K562 (cell line): ENCODE results near the gene APELA.

Experiments used
- ARID2 ChIP-seq: fragments of 450-650 bp; IDR thresholded peaks from 2 replicates; pipeline ENCODE4 v1.6.1; 2017; ENCODE audit warnings: antibody characterized with exemption, mild to moderate bottlenecking
- KLF16 ChIP-seq: IDR thresholded peaks from 2 replicates; pipeline ENCODE4 v1.6.1; 2016; ENCODE audit warnings: antibody characterized with exemption
- MYNN ChIP-seq, 2 experiments: sonication (generic); formaldehyde crosslinking in 1 of 2; IDR thresholded peaks; 2 replicates each; pipeline versions ENCODE4 v1.5.0 to v1.6.1; 2016 to 2020; ENCODE audit warnings: antibody characterized with exemption in 1 of 2, missing genetic modification reagents in 1 of 2
- ZFP30 ChIP-seq: fragments of 250-450 bp; sonication (Bioruptor Pico); IDR thresholded peaks from 2 replicates; pipeline ENCODE4 v1.8.0; 2022; ENCODE audit warnings: moderate library complexity, mild to moderate bottlenecking, inconsistent platforms, borderline replicate concordance
- TF ChIP-seq, protein P1 (sequence below), 3 experiments: IDR thresholded peaks in 2 of 3; conservative IDR thresholded peaks in 1 of 3; 2 replicates each; pipeline ENCODE4 v1.5.1; 2011 to 2012; ENCODE audit warnings: low read length in 3 of 3, mild to moderate bottlenecking in 3 of 3, control low read depth in 2 of 3, improper control_type of control experiment in 1 of 3, inconsistent platforms in 1 of 3, low read depth in 1 of 3, mixed read lengths in 1 of 3, moderate library complexity in 1 of 3; ENCODE audit not compliant: insufficient read depth in 2 of 3

DNA sequence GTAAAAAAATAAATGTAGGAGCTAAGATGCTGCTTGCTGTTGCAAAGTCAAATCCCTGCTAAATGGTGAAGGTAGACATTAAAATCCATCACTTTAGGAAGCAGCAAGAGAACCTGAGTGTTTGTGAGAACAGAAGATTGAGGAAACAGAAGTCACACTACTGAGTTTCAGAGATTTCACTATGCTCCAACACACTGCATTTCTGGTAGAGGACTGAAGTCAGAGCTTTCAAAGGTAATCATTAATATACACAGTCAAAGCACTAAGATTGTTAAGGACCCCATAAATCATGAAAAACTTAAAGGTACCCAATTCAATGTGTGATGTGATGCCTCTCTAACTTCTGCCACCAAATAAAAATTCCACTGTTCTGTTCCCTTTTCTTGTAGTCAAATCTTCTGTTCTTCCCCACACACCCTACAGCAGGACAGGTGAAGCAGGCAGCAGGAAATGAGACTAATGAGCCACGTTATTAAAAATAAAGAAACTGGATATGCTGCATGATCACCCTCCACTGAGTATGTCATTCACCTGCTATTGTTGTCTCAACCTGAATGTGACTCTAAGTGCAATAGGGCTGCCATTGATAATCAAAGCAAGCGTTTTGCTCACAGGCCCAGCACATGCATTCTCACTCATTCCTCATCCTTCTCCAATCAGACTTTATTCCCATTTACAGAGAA lies 28.9 kb upstream of the APELA start:
- TF ChIP-seq, protein P1, sequence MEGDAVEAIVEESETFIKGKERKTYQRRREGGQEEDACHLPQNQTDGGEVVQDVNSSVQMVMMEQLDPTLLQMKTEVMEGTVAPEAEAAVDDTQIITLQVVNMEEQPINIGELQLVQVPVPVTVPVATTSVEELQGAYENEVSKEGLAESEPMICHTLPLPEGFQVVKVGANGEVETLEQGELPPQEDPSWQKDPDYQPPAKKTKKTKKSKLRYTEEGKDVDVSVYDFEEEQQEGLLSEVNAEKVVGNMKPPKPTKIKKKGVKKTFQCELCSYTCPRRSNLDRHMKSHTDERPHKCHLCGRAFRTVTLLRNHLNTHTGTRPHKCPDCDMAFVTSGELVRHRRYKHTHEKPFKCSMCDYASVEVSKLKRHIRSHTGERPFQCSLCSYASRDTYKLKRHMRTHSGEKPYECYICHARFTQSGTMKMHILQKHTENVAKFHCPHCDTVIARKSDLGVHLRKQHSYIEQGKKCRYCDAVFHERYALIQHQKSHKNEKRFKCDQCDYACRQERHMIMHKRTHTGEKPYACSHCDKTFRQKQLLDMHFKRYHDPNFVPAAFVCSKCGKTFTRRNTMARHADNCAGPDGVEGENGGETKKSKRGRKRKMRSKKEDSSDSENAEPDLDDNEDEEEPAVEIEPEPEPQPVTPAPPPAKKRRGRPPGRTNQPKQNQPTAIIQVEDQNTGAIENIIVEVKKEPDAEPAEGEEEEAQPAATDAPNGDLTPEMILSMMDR (IDR thresholded peaks at IDR 0.05 in 2 of 3, conservative IDR thresholded peaks at IDR 0.05 in 1 of 3; ENCODE audit: insufficient read depth in 2 of 3, low read depth in 1 of 3, low read length in 3 of 3) = no peak
- TF ChIP-seq ARID2 (no peak), KLF16 (no peak), ZFP30 (CRISPR knock-in tag) (no peak), MYNN (IDR thresholded peaks at IDR 0.05) (no peak), MYNN (CRISPR knock-in tag; IDR thresholded peaks at IDR 0.05) (no peak)
